Measurements from ENCODE around the gene PLCB2. TPM values are rescaled to one million over a fixed set of nuclear protein-coding genes. Genes with fewer than 3 reads are reported as not detected.

Gene PLCB2
- total RNA-seq, 1 donor from 2014 or later, result 8.7 TPM

GRCh38 chr15:40297356-40297755 lies 10.4 kb downstream of the PLCB2 start:
- TF ChIP-seq, protein P1, sequence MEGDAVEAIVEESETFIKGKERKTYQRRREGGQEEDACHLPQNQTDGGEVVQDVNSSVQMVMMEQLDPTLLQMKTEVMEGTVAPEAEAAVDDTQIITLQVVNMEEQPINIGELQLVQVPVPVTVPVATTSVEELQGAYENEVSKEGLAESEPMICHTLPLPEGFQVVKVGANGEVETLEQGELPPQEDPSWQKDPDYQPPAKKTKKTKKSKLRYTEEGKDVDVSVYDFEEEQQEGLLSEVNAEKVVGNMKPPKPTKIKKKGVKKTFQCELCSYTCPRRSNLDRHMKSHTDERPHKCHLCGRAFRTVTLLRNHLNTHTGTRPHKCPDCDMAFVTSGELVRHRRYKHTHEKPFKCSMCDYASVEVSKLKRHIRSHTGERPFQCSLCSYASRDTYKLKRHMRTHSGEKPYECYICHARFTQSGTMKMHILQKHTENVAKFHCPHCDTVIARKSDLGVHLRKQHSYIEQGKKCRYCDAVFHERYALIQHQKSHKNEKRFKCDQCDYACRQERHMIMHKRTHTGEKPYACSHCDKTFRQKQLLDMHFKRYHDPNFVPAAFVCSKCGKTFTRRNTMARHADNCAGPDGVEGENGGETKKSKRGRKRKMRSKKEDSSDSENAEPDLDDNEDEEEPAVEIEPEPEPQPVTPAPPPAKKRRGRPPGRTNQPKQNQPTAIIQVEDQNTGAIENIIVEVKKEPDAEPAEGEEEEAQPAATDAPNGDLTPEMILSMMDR (conservative IDR thresholded peaks at IDR 0.05), result no peak
- Mint-ChIP-seq H3K36me3 (ENCODE audit: low read depth) (peaks cover 10% of the 10 kb centered on the region), H3K9me3 (peaks cover 8% of the 10 kb centered on the region), H3K4me1 (peaks cover 19% of the 10 kb centered on the region), H3K27ac (ENCODE audit: unreplicated experiment) (no peak overlapping the region), H3K27me3 (ENCODE audit: low read depth) (no peaks in the 10 kb centered on the region), H3K4me3 (no peak overlapping the region)
- DNase-seq (ENCODE audit: low read depth, low spot score), result no peak

- Mint-ChIP-seq H3K4me1 (peaks cover 19% of the 10 kb centered on the region), H3K9me3 (peaks cover 8% of the 10 kb centered on the region), H3K4me3 (peak overlapping the region; percentile 38), H3K27ac (ENCODE audit: unreplicated experiment) (no peak overlapping the region), H3K27me3 (ENCODE audit: low read depth) (peaks cover 5% of the 10 kb centered on the region), H3K36me3 (ENCODE audit: low read depth) (peaks cover 10% of the 10 kb centered on the region)
- no peak for DNase-seq (ENCODE audit: low read depth, low spot score)
- TF ChIP-seq, protein P1 (conservative IDR thresholded peaks at IDR 0.05), result no peak
Observed at GRCh38 chr15:40296561-40297230, 11.0 kb downstream of the PLCB2 start.

DNA sequence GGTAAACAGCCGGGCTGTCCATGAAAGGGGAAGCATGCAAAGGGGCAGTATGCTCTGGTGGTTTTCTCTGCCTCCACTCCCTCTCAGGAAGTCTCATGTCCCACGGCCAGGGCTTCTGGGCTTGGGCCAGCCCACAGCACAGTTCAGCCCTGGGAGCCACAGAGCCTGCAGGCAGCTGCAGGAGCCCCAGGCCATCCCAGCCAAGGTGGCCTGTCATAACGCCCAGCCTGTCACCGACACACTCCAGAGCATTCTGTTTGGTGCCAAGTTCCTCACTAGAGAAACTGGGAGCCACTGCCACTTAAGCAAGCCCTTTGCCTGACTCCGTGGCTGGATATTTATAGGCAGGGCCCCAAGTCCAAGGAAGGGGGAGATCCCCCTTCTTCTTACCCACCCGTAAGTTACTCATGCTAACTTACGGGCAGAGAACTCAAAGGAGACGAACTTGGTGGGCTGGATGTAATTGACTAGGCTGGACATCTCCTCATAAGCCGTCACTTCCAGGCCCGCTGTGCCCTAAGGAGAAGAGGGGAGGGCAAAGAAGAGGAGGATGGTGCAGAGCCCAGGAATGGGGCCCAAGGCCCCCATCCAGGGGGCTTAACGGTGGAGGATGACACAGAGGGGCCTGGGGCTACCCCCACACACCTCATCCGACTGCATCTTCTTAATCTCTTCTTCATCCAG lies 11.7 kb downstream of the PLCB2 start:
- peaks cover 8% of the 10 kb centered on the region for H3K9me3 Mint-ChIP-seq
- peaks cover 19% of the 10 kb centered on the region for H3K4me1 Mint-ChIP-seq
- no peak for DNase-seq (ENCODE audit: low read depth, low spot score)
- H3K4me3 Mint-ChIP-seq, result no peak overlapping the region
- H3K36me3 Mint-ChIP-seq (ENCODE audit: low read depth), result peaks cover 10% of the 10 kb centered on the region
- peaks cover 6% of the 10 kb centered on the region for H3K27me3 Mint-ChIP-seq (ENCODE audit: low read depth)
- no peak overlapping the region for H3K27ac Mint-ChIP-seq (ENCODE audit: unreplicated experiment)
- TF ChIP-seq, protein P1 (conservative IDR thresholded peaks at IDR 0.05), result no peak

DNA sequence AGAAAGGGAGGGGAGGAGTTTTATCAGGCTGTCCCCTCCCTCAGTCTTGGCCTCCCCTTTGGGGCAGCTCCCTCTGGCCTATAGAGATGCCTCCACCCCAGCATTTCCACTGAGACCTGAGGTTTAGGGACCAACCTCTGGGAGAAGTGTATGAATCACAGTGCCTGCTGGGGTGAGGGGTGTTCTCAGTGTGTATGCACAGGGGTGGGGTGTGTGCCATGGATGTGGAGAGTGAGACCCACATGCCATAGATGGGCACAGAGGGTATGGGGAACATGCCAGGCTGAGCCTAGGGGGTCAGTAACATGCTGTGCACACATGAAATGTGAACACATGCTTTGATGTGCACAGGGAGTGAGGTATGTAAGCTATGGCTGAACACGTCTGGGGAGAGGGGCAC lies 12.4 kb downstream of the PLCB2 start:
- peaks cover 10% of the 10 kb centered on the region for H3K36me3 Mint-ChIP-seq (ENCODE audit: low read depth)
- peaks cover 8% of the 10 kb centered on the region for H3K27me3 Mint-ChIP-seq (ENCODE audit: low read depth)
- no peak for DNase-seq (ENCODE audit: low read depth, low spot score)
- H3K27ac Mint-ChIP-seq (ENCODE audit: unreplicated experiment), result no peak overlapping the region
- no peak overlapping the region for H3K4me3 Mint-ChIP-seq
- peaks cover 8% of the 10 kb centered on the region for H3K9me3 Mint-ChIP-seq
- TF ChIP-seq, protein P1 (conservative IDR thresholded peaks at IDR 0.05), result no peak
- H3K4me1 Mint-ChIP-seq, result peaks cover 23% of the 10 kb centered on the region

- H3K4me3 Mint-ChIP-seq, result no peak overlapping the region
Observed at GRCh38 chr15:40293905-40294895, 13.5 kb downstream of the PLCB2 start.

More at GRCh38 chr15:40293905-40294895, 13.5 kb downstream of the PLCB2 start:
- peak; percentile 39 for DNase-seq (ENCODE audit: low read depth, low spot score)
- Mint-ChIP-seq H3K9me3 (peaks cover 2% of the 10 kb centered on the region), H3K27me3 (ENCODE audit: low read depth) (peaks cover 16% of the 10 kb centered on the region), H3K27ac (ENCODE audit: unreplicated experiment) (peak overlapping the region; percentile 62), H3K4me1 (peaks cover 31% of the 10 kb centered on the region), H3K36me3 (ENCODE audit: low read depth) (peaks cover 4% of the 10 kb centered on the region)
- TF ChIP-seq, protein P1 (conservative IDR thresholded peaks at IDR 0.05), result no peak
